HEK293 (cell line): Measurements from ENCODE around the gene VN1R4.

ENCODE experiments used
- KLF10 ChIP-seq: fragments of 450-650 bp; IDR thresholded peaks from 2 replicates; pipeline ENCODE4 v1.5.1; 2018; ENCODE audit warnings: missing biosample characterization, mild to moderate bottlenecking, missing genetic modification characterization
- KLF16 ChIP-seq: fragments of 450-650 bp; formaldehyde crosslinking; IDR thresholded peaks from 2 replicates; pipeline ENCODE4 v1.5.1; 2017; ENCODE audit warnings: missing biosample characterization, missing genetic modification characterization
- KLF7 ChIP-seq: fragments of 450-650 bp; formaldehyde crosslinking; IDR thresholded peaks from 2 replicates; pipeline ENCODE4 v1.5.1; 2016; ENCODE audit warnings: missing biosample characterization, missing genetic modification characterization, borderline replicate concordance
- KLF8 ChIP-seq: fragments of 450-650 bp; formaldehyde crosslinking; IDR thresholded peaks from 2 replicates; pipeline ENCODE4 v1.5.1; 2016; ENCODE audit warnings: missing biosample characterization, missing genetic modification characterization
- MYNN ChIP-seq: fragments of 450-650 bp; formaldehyde crosslinking; IDR thresholded peaks from 2 replicates; pipeline ENCODE4 v1.5.1; 2016; ENCODE audit warnings: missing biosample characterization, missing genetic modification characterization, borderline replicate concordance
- PRDM1 ChIP-seq: fragments of 450-650 bp; formaldehyde crosslinking; IDR thresholded peaks from 2 replicates; pipeline ENCODE4; 2016; ENCODE audit warnings: missing biosample characterization, missing genetic modification characterization
- SCRT2 ChIP-seq: fragments of 450-650 bp; formaldehyde crosslinking; IDR thresholded peaks from 2 replicates; pipeline ENCODE4 v1.5.1; 2016; ENCODE audit warnings: missing biosample characterization, missing genetic modification characterization
- SP2 ChIP-seq: fragments of 450-650 bp; formaldehyde crosslinking; IDR thresholded peaks from 2 replicates; pipeline ENCODE4 v1.5.1; 2016; ENCODE audit warnings: missing biosample characterization, missing genetic modification characterization
- ZEB2 ChIP-seq: fragments of 450-650 bp; formaldehyde crosslinking; IDR thresholded peaks from 2 replicates; pipeline ENCODE4 v1.5.1; 2016; ENCODE audit warnings: missing biosample characterization, missing genetic modification characterization
- ZFHX2 ChIP-seq: fragments of 450-650 bp; formaldehyde crosslinking; conservative IDR thresholded peaks from 2 replicates; pipeline ENCODE4 v1.5.1; 2016; ENCODE audit warnings: missing biosample characterization, missing genetic modification characterization
- ZNF292 ChIP-seq: fragments of 450-650 bp; formaldehyde crosslinking; IDR thresholded peaks from 2 replicates; pipeline ENCODE4 v1.5.1; 2016; ENCODE audit warnings: low read depth, missing biosample characterization, missing genetic modification characterization, borderline replicate concordance
- ZNF335 ChIP-seq: fragments of 450-650 bp; formaldehyde crosslinking; conservative IDR thresholded peaks from 2 replicates; pipeline ENCODE4 v1.5.1; 2016; ENCODE audit warnings: missing biosample characterization, missing genetic modification characterization
- ZNF354C ChIP-seq: fragments of 450-650 bp; formaldehyde crosslinking; IDR thresholded peaks from 2 replicates; pipeline ENCODE4 v1.5.1; 2016; ENCODE audit warnings: missing biosample characterization, missing genetic modification characterization, low read depth, borderline replicate concordance
- ZNF394 ChIP-seq: fragments of 450-650 bp; formaldehyde crosslinking; IDR thresholded peaks from 2 replicates; pipeline ENCODE4 v1.5.1; 2016; ENCODE audit warnings: missing biosample characterization, missing genetic modification characterization, mild to moderate bottlenecking, moderate library complexity, borderline replicate concordance
- ZNF404 ChIP-seq: fragments of 450-650 bp; formaldehyde crosslinking; IDR thresholded peaks from 2 replicates; pipeline ENCODE4 v1.5.1; 2017; ENCODE audit warnings: missing biosample characterization, missing genetic modification characterization
- ZNF561 ChIP-seq: fragments of 450-650 bp; IDR thresholded peaks from 2 replicates; pipeline ENCODE4 v1.5.1; 2018; ENCODE audit warnings: missing biosample characterization, missing genetic modification characterization, borderline replicate concordance
- ZNF639 ChIP-seq: fragments of 450-650 bp; formaldehyde crosslinking; IDR thresholded peaks from 2 replicates; pipeline ENCODE4 v1.5.1; 2016; ENCODE audit warnings: missing biosample characterization, missing genetic modification characterization
- ZNF670 ChIP-seq: fragments of 450-650 bp; formaldehyde crosslinking; IDR thresholded peaks from 2 replicates; pipeline ENCODE4 v1.5.1; 2016; ENCODE audit warnings: missing biosample characterization, missing genetic modification characterization, low read depth
- ZNF76 ChIP-seq: fragments of 450-650 bp; formaldehyde crosslinking; IDR thresholded peaks from 2 replicates; pipeline ENCODE4; 2016; ENCODE audit warnings: low read depth, missing biosample characterization, missing genetic modification characterization, borderline replicate concordance
- ZSCAN18 ChIP-seq: fragments of 450-650 bp; formaldehyde crosslinking; IDR thresholded peaks from 2 replicates; pipeline ENCODE4 v1.5.1; 2016; ENCODE audit warnings: missing biosample characterization, missing genetic modification characterization
- TF ChIP-seq, protein P1 (sequence below): fragments of 450-650 bp; formaldehyde crosslinking; conservative IDR thresholded peaks from 2 replicates; pipeline ENCODE4 v1.5.1; 2016; ENCODE audit warnings: low read depth, missing biosample characterization, missing genetic modification characterization
- TF ChIP-seq, protein P2 (sequence below): fragments of 450-650 bp; formaldehyde crosslinking; IDR thresholded peaks from 2 replicates; pipeline ENCODE4 v1.5.1; 2017; ENCODE audit warnings: missing biosample characterization, missing genetic modification characterization
- TF ChIP-seq, protein P3 (sequence below): fragments of 450-650 bp; formaldehyde crosslinking; IDR thresholded peaks from 2 replicates; pipeline ENCODE4 v1.5.1; 2016; ENCODE audit warnings: missing biosample characterization, missing genetic modification characterization
- TF ChIP-seq, protein P4 (sequence below): fragments of 450-650 bp; formaldehyde crosslinking; IDR thresholded peaks from 2 replicates; pipeline ENCODE4 v1.5.1; 2016; ENCODE audit warnings: missing biosample characterization, missing genetic modification characterization
- TF ChIP-seq, protein P5 (sequence below): fragments of 450-650 bp; formaldehyde crosslinking; IDR thresholded peaks from 2 replicates; pipeline ENCODE4 v1.5.1; 2016; ENCODE audit warnings: missing biosample characterization, missing genetic modification characterization

Gene VN1R4

DNA sequence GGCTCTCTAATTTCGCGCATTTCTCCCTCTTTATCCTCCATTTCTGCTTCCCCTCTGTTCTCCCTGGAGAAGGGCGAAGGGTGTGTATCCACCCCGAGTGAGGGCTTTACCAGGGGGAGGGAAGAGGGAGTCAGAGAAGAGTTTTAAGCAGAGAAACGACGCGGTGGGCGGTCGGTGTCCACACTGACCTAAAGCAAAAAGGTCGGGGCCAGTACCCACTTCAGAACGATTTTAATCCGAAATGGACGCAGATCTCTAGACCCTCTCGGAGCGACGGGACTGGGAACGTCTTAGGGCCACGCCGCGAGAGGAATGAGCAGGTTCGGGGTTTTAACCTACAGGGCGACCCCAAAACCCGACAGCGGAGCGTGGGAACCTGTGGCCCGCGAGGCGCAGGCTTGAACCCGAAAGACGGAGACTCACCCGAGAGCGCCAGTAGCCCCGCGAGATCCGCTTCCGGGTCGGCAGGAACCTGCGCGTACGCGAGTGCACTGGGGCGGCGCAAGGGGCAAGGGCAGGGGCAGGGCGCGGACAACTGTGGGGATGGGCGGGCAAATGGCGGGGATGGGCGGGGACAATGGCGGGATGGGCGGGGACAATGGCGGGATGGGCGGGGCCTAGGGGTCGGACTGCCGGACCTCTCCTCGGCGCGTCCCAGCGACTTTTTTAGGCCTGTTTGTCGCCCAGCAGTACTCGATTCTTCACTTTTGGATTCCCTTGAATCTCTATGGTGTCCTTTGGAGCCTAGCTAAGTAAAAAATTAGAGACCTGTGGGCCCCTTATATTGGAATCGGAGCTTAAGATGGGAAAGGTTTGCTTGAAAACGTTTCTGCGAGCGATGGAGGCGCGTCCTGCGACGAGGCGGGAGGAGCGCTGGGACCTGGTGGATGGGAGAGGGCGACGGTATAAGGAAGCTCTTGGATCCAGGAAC lies 12.8 kb downstream of the VN1R4 start, which contains the start of gene ZNF677 (continued):
- TF ChIP-seq ZNF639 (no peak), ZSCAN18 (tag by site-specific recombination) (peak; percentile 33; the same call in 1 of the 2 replicates), ZNF292 (tag by site-specific recombination) (no peak), SP2 (tag by site-specific recombination) (peak; percentile 78), SCRT2 (tag by site-specific recombination) (0 out of 2 replicates have a peak, but pooled peaks have one; percentile 39), ZNF404 (tag by site-specific recombination) (no peak), KLF10 (tag by site-specific recombination) (no peak), ZNF394 (no peak), ZNF335 (peak; percentile 43), ZNF561 (tag by site-specific recombination) (no peak), KLF8 (tag by site-specific recombination) (peak; percentile 67; the same call in 1 of the 2 replicates), ZEB2 (tag by site-specific recombination) (no peak), ZNF76 (tag by site-specific recombination) (no peak; the same call in 1 of the 2 replicates), ZNF670 (no peak), MYNN (tag by site-specific recombination) (no peak), KLF7 (no peak), ZNF354C (tag by site-specific recombination) (no peak), KLF16 (peak; percentile 31; the same call in 1 of the 2 replicates), PRDM1 (tag by site-specific recombination) (no peak), ZFHX2 (tag by site-specific recombination) (no peak)
- TF ChIP-seq, protein P1, sequence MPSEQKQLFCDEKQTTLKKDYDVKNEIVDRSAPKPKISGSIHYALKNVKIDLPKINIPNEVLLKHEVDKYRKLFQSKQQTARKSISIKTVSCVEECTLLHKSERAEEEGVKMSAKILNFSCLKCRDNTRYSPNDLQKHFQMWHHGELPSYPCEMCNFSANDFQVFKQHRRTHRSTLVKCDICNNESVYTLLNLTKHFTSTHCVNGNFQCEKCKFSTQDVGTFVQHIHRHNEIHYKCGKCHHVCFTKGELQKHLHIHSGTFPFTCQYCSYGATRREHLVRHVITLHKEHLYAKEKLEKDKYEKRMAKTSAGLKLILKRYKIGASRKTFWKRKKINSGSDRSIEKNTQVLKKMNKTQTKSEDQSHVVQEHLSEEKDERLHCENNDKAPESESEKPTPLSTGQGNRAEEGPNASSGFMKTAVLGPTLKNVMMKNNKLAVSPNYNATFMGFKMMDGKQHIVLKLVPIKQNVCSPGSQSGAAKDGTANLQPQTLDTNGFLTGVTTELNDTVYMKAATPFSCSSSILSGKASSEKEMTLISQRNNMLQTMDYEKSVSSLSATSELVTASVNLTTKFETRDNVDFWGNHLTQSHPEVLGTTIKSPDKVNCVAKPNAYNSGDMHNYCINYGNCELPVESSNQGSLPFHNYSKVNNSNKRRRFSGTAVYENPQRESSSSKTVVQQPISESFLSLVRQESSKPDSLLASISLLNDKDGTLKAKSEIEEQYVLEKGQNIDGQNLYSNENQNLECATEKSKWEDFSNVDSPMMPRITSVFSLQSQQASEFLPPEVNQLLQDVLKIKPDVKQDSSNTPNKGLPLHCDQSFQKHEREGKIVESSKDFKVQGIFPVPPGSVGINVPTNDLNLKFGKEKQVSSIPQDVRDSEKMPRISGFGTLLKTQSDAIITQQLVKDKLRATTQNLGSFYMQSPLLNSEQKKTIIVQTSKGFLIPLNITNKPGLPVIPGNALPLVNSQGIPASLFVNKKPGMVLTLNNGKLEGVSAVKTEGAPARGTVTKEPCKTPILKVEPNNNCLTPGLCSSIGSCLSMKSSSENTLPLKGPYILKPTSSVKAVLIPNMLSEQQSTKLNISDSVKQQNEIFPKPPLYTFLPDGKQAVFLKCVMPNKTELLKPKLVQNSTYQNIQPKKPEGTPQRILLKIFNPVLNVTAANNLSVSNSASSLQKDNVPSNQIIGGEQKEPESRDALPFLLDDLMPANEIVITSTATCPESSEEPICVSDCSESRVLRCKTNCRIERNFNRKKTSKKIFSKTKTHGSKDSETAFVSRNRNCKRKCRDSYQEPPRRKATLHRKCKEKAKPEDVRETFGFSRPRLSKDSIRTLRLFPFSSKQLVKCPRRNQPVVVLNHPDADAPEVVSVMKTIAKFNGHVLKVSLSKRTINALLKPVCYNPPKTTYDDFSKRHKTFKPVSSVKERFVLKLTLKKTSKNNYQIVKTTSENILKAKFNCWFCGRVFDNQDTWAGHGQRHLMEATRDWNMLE (tag by site-specific recombination): peak; percentile 98
- TF ChIP-seq, protein P2, sequence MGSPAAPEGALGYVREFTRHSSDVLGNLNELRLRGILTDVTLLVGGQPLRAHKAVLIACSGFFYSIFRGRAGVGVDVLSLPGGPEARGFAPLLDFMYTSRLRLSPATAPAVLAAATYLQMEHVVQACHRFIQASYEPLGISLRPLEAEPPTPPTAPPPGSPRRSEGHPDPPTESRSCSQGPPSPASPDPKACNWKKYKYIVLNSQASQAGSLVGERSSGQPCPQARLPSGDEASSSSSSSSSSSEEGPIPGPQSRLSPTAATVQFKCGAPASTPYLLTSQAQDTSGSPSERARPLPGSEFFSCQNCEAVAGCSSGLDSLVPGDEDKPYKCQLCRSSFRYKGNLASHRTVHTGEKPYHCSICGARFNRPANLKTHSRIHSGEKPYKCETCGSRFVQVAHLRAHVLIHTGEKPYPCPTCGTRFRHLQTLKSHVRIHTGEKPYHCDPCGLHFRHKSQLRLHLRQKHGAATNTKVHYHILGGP (tag by site-specific recombination): no peak
- TF ChIP-seq, protein P3, sequence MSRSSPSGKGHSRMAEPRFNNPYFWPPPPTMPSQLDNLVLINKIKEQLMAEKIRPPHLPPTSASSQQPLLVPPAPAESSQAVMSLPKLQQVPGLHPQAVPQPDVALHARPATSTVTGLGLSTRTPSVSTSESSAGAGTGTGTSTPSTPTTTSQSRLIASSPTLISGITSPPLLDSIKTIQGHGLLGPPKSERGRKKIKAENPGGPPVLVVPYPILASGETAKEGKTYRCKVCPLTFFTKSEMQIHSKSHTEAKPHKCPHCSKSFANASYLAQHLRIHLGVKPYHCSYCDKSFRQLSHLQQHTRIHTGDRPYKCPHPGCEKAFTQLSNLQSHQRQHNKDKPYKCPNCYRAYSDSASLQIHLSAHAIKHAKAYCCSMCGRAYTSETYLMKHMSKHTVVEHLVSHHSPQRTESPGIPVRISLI: no peak
- TF ChIP-seq, protein P4, sequence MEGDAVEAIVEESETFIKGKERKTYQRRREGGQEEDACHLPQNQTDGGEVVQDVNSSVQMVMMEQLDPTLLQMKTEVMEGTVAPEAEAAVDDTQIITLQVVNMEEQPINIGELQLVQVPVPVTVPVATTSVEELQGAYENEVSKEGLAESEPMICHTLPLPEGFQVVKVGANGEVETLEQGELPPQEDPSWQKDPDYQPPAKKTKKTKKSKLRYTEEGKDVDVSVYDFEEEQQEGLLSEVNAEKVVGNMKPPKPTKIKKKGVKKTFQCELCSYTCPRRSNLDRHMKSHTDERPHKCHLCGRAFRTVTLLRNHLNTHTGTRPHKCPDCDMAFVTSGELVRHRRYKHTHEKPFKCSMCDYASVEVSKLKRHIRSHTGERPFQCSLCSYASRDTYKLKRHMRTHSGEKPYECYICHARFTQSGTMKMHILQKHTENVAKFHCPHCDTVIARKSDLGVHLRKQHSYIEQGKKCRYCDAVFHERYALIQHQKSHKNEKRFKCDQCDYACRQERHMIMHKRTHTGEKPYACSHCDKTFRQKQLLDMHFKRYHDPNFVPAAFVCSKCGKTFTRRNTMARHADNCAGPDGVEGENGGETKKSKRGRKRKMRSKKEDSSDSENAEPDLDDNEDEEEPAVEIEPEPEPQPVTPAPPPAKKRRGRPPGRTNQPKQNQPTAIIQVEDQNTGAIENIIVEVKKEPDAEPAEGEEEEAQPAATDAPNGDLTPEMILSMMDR (tag by site-specific recombination): no peak
- TF ChIP-seq, protein P5, sequence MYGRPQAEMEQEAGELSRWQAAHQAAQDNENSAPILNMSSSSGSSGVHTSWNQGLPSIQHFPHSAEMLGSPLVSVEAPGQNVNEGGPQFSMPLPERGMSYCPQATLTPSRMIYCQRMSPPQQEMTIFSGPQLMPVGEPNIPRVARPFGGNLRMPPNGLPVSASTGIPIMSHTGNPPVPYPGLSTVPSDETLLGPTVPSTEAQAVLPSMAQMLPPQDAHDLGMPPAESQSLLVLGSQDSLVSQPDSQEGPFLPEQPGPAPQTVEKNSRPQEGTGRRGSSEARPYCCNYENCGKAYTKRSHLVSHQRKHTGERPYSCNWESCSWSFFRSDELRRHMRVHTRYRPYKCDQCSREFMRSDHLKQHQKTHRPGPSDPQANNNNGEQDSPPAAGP: no peak
